HG03045 (cell line): ENCODE measurements around the gene RAB26.
A peak's percentile ranks its signal among the peaks of the same experiment; 100 is the strongest.
"Not testable (repeated sequence)": the region's sequence is repeated elsewhere in the genome, so short reads cannot be mapped to it uniquely, and the experiment has no call there.

Experiments used
- ATAC-seq: cut with Tn5 transposase; IDR thresholded peaks from one replicate; pipeline ENCODE4 v1.9.1; 2021; ENCODE audit warnings: mild to moderate bottlenecking, moderate library complexity; ENCODE audit not compliant: unreplicated experiment

The RAB26 gene

GRCh38 chr16:2147981-2148671 is at the start of gene RAB26:
Gene RAB26, plus strand, starts transcription at chr16:2148625. Its CDS starts 159 bp downstream, at chr16:2148784.
- peak; percentile 32 for ATAC-seq

- ATAC-seq: not testable (repeated sequence)
Measured at GRCh38 chr16:2101581-2101980, 46.8 kb upstream of the RAB26 start.

GRCh38 chr16:2102471-2102870 is 46.0 kb upstream of the RAB26 start:
- no peak for ATAC-seq

- ATAC-seq: not testable (repeated sequence)
Measured at GRCh38 chr16:2104464-2104863, 44.0 kb upstream of the RAB26 start.

GRCh38 chr16:2105291-2105690 is 43.1 kb upstream of the RAB26 start:
- ATAC-seq: not testable (repeated sequence)

- ATAC-seq: not testable (repeated sequence)
Measured at GRCh38 chr16:2105769-2106168, 42.7 kb upstream of the RAB26 start.

- ATAC-seq: not testable (repeated sequence)
Measured at GRCh38 chr16:2106211-2106610, 42.2 kb upstream of the RAB26 start.

GRCh38 chr16:2107121-2107790 is 41.2 kb upstream of the RAB26 start:
- ATAC-seq: not testable (repeated sequence)

- not testable (repeated sequence) for ATAC-seq
Measured at GRCh38 chr16:2107791-2108125, 40.7 kb upstream of the RAB26 start.

- not testable (repeated sequence) for ATAC-seq
Measured at GRCh38 chr16:2108446-2109270, 39.8 kb upstream of the RAB26 start.

GRCh38 chr16:2109271-2109580 is 39.2 kb upstream of the RAB26 start:
- not testable (repeated sequence) for ATAC-seq

- ATAC-seq: not testable (repeated sequence)
Measured at GRCh38 chr16:2109872-2110271, 38.6 kb upstream of the RAB26 start.

- not testable (repeated sequence) for ATAC-seq
Measured at GRCh38 chr16:2110332-2111008, 38.0 kb upstream of the RAB26 start.

GRCh38 chr16:2111009-2111353 is 37.4 kb upstream of the RAB26 start:
- not testable (repeated sequence) for ATAC-seq

GRCh38 chr16:2111412-2112335 is 36.8 kb upstream of the RAB26 start:
- ATAC-seq: not testable (repeated sequence)

GRCh38 chr16:2112539-2113106 is 35.8 kb upstream of the RAB26 start:
- not testable (repeated sequence) for ATAC-seq

- ATAC-seq: not testable (repeated sequence)
Measured at GRCh38 chr16:2114225-2114624, 34.2 kb upstream of the RAB26 start.

GRCh38 chr16:2114885-2115590 is 33.4 kb upstream of the RAB26 start:
- ATAC-seq: not testable (repeated sequence)

- no peak for ATAC-seq
Measured at GRCh38 chr16:2115591-2115973, 32.8 kb upstream of the RAB26 start.
